Mesenchymal stem cell (in vitro differentiated cells and primary cell): ENCODE measurements around the gene PAX5.

Experiments used
- DNase-seq: peaks from one replicate; pipeline ENCODE4 v3.0.0-alpha.2; 2013
- H2AFZ ChIP-seq: one replicate; pipeline ENCODE4 v1.6.1; 2013; ENCODE audit warnings: low read depth, mild to moderate bottlenecking, control low read depth, inconsistent platforms, low read length, moderate library complexity
- H2AK5ac ChIP-seq: 2 replicates; pipeline ENCODE4 v1.6.1; 2013; ENCODE audit warnings: low read length, moderate library complexity, mild to moderate bottlenecking, inconsistent platforms; ENCODE audit not compliant: severe bottlenecking
- H2BK120ac ChIP-seq: one replicate; pipeline ENCODE4 v1.6.1; 2013; ENCODE audit warnings: low read depth, mild to moderate bottlenecking, inconsistent platforms, low read length, moderate library complexity
- H2BK12ac ChIP-seq, 2 experiments: one replicate each; pipeline ENCODE4 v1.6.1; 2013; ENCODE audit warnings: inconsistent platforms in 2 of 2, low read length in 2 of 2, mild to moderate bottlenecking in 2 of 2, moderate library complexity in 2 of 2, control low read depth in 1 of 2
- H2BK15ac ChIP-seq: one replicate; pipeline ENCODE4 v1.6.1; 2013; ENCODE audit warnings: mild to moderate bottlenecking, low read depth, inconsistent platforms; ENCODE audit not compliant: poor library complexity, severe bottlenecking
- H2BK5ac ChIP-seq: 2 replicates; pipeline ENCODE4 v1.6.1; 2013; ENCODE audit warnings: low read depth, mild to moderate bottlenecking, low read length, control low read depth, inconsistent platforms; ENCODE audit not compliant: poor library complexity, severe bottlenecking
- H3K14ac ChIP-seq, 2 experiments: one replicate each; pipeline ENCODE4 v1.6.1; 2013; ENCODE audit warnings: inconsistent platforms in 2 of 2, low read length in 2 of 2, control low read depth in 1 of 2, mild to moderate bottlenecking in 1 of 2, moderate library complexity in 1 of 2
- H3K18ac ChIP-seq, 2 experiments: one replicate each; pipeline ENCODE4 v1.6.1; 2013; ENCODE audit warnings: inconsistent platforms in 2 of 2, low read length in 2 of 2, control low read depth in 1 of 2, low read depth in 1 of 2, mild to moderate bottlenecking in 1 of 2
- H3K23ac ChIP-seq, 2 experiments: one replicate each; pipeline ENCODE4 v1.6.1; 2013; ENCODE audit warnings: inconsistent platforms in 2 of 2, low read length in 2 of 2, mild to moderate bottlenecking in 2 of 2, moderate library complexity in 2 of 2, control low read depth in 1 of 2
- H3K27ac ChIP-seq: 2 replicates; pipeline ENCODE4 v1.5.1; 2013; ENCODE audit warnings: mild to moderate bottlenecking, moderate library complexity, low read length, control low read depth, inconsistent platforms; ENCODE audit not compliant: poor library complexity, severe bottlenecking
- H3K27me3 ChIP-seq, 2 experiments: 2 replicates each; pipeline versions ENCODE4 v1.6.1 to v1.7.0; 2013; ENCODE audit warnings: low read length in 2 of 2, mild to moderate bottlenecking in 2 of 2, moderate library complexity in 2 of 2, control low read depth in 1 of 2, inconsistent platforms in 1 of 2; ENCODE audit not compliant: control insufficient read depth in 1 of 2, insufficient read depth in 1 of 2
- H3K36me3 ChIP-seq, 2 experiments: 2 replicates each; pipeline versions ENCODE4 v1.6.1 to v1.7.0; 2013; ENCODE audit warnings: low read length in 2 of 2, control low read depth in 1 of 2, inconsistent platforms in 1 of 2, low read depth in 1 of 2, mild to moderate bottlenecking in 1 of 2; ENCODE audit not compliant: insufficient read depth in 2 of 2, control insufficient read depth in 1 of 2
- H3K4ac ChIP-seq, 2 experiments: one replicate each; pipeline ENCODE4 v1.6.1; 2013; ENCODE audit warnings: inconsistent platforms in 2 of 2, low read length in 2 of 2, mild to moderate bottlenecking in 2 of 2, moderate library complexity in 2 of 2, control low read depth in 1 of 2, low read depth in 1 of 2
- H3K4me1 ChIP-seq: 2 replicates; pipeline ENCODE4 v1.6.1; 2013; ENCODE audit warnings: low read depth, low read length, control low read depth; ENCODE audit not compliant: control insufficient read depth, insufficient read depth
- H3K4me2 ChIP-seq: 2 replicates; pipeline ENCODE4 v1.6.1; 2013; ENCODE audit warnings: low read length, mild to moderate bottlenecking, inconsistent platforms; ENCODE audit not compliant: poor library complexity, severe bottlenecking
- H3K4me3 ChIP-seq, 2 experiments: 2 replicates each; pipeline versions ENCODE4 v1.5.1 to v1.7.0; 2013; ENCODE audit warnings: low read length in 2 of 2, mild to moderate bottlenecking in 2 of 2, control low read depth in 1 of 2, low read depth in 1 of 2; ENCODE audit not compliant: insufficient read depth in 1 of 2
- H3K79me1 ChIP-seq: replicated peaks from 2 replicates; pipeline ENCODE4 v1.6.1; 2013; ENCODE audit warnings: mild to moderate bottlenecking, control low read depth, low read length, inconsistent platforms; ENCODE audit not compliant: poor library complexity, severe bottlenecking
- H3K9ac ChIP-seq: 2 replicates; pipeline ENCODE4 v1.7.0; 2013; ENCODE audit warnings: mild to moderate bottlenecking, low read length, moderate library complexity
- H3K9me3 ChIP-seq: 2 replicates; pipeline ENCODE4 v1.7.0; 2013; ENCODE audit warnings: mild to moderate bottlenecking, low read length; ENCODE audit not compliant: control insufficient read depth
- H4K8ac ChIP-seq: one replicate; pipeline ENCODE4 v1.6.1; 2013; ENCODE audit warnings: inconsistent platforms, mild to moderate bottlenecking, low read length, moderate library complexity
- H4K91ac ChIP-seq: one replicate; pipeline ENCODE4 v1.6.1; 2013; ENCODE audit warnings: mild to moderate bottlenecking, low read length, inconsistent platforms
- WGBS: methylation state at CpG from one replicate; pipeline ENCODE4 v1.1.7; 2013; ENCODE audit warnings: mixed read lengths; 5-methylcytosine and 5-hydroxymethylcytosine counted together

The PAX5 gene

DNA sequence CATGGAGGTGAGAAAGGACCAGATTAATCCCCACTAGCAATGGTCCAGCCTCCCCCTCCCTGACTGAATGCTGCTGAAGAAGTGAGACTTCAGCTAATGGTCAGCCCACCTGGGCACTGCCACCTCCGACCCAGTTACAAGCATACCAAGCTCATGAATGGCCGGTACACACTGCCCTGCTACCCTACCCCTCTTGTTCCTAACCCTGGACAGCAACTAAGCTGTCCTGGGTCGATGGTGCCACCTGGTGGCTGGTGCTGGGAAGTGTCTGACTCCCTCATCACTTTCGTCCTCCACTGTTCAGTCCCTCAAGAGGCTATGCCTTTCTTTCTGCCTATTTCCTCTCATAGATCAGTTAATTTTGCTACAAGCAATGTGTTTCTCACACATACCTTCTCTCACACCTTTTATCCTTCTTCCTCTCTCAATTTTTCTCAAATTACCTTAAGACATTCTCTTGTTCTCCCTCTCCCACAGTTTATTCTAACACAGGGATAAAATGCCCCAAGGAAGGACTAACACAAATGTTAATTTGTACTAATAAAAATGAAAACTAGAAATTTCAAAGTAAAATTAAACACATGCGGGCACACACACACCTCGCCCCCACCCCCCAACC lies 42.4 kb downstream of the PAX5 start:
- H3K4me2 ChIP-seq = no peak overlapping the region
- H4K91ac ChIP-seq = no peak overlapping the region
- no peak overlapping the region for H3K27ac ChIP-seq
- no peak overlapping the region for H3K4me3 ChIP-seq
- H3K18ac ChIP-seq = no peak overlapping the region
- H4K8ac ChIP-seq = no peak overlapping the region
- H2BK12ac ChIP-seq = no peak overlapping the region
- H2BK120ac ChIP-seq = no peak overlapping the region
- H3K9me3 ChIP-seq = peaks cover 22% of the 10 kb centered on the region
- H3K4ac ChIP-seq = no peak overlapping the region
- WGBS = 18% methylated on average over 6 of the region's 6 CpGs
- no peak overlapping the region for H3K9ac ChIP-seq
- H3K4me1 ChIP-seq = peaks cover 6% of the 10 kb centered on the region
- H2AFZ ChIP-seq = no peak overlapping the region
- H2BK15ac ChIP-seq = no peak overlapping the region
- H2BK5ac ChIP-seq = no peak overlapping the region
- peaks cover 76 to 92% of the 10 kb centered on the region in 2 experiments for H3K27me3 ChIP-seq
- DNase-seq = no peak
- H3K14ac ChIP-seq = no peak overlapping the region
- H2AK5ac ChIP-seq = no peak overlapping the region
- no peaks in the 10 kb centered on the region for H3K36me3 ChIP-seq
- H3K79me1 ChIP-seq = no peaks in the 10 kb centered on the region
- no peak overlapping the region for H3K23ac ChIP-seq

DNA sequence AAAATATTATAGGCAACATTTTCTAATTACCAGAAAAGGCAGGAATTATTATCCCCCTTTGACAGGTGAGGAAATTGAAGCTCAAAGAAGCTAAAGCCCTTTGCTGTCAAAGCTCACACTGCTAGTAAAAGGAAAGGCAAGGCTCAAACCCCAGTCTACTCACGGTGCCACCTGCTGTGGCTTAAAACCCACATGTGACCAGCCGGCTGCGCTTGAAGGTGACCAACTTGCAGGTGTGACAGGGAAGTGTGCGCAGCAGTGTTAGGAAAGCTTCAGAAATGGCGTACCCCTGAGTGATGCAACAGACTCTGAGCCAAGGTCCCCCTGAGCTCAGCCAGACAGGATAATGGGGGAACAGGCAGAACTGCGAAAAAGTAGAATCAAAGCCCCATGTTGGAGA lies 45.2 kb downstream of the PAX5 start:
- no peak overlapping the region for H3K9ac ChIP-seq
- H2AFZ ChIP-seq = no peak overlapping the region
- H3K18ac ChIP-seq = no peak overlapping the region
- no peak overlapping the region for H3K23ac ChIP-seq
- H3K4me1 ChIP-seq = peaks cover 11% of the 10 kb centered on the region
- H2BK5ac ChIP-seq = no peak overlapping the region
- 54% methylated on average over 6 of the region's 6 CpGs for WGBS
- H2BK12ac ChIP-seq = no peak overlapping the region
- no peak overlapping the region for H3K4ac ChIP-seq
- H3K4me3 ChIP-seq = no peak overlapping the region
- no peak overlapping the region for H2BK120ac ChIP-seq
- H3K27me3 ChIP-seq = peaks cover 81 to 92% of the 10 kb centered on the region in 2 experiments
- no peak overlapping the region for H2AK5ac ChIP-seq
- H3K4me2 ChIP-seq = no peak overlapping the region
- no peak overlapping the region for H2BK15ac ChIP-seq
- DNase-seq = no peak
- H3K79me1 ChIP-seq = no peaks in the 10 kb centered on the region
- H3K27ac ChIP-seq = no peak overlapping the region
- H3K9me3 ChIP-seq = peaks cover 26% of the 10 kb centered on the region
- H3K36me3 ChIP-seq = no peaks in the 10 kb centered on the region
- H4K91ac ChIP-seq = no peak overlapping the region
- H3K14ac ChIP-seq = no peak overlapping the region
- no peak overlapping the region for H4K8ac ChIP-seq

DNA sequence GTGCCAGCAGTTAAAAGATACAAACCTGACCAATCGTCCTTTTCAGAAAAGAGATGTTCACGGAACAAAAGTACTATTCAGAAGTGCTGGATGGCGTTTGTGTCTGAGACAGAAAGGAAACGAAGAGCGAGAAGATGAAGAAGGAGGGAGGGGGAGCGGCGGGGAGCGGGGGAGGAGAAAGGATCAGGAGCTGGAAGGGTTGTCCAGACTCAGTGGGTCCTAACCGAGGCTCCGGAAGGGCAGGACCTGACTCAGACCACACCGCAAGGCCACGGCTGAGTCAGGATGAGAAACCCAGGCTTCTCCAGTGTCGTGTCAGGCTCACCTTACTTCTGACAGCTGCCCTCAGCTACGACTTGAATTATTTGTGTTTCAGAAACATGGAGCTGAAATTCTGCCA lies 46.2 kb downstream of the PAX5 start:
- H3K27me3 ChIP-seq = peaks cover 82 to 94% of the 10 kb centered on the region in 2 experiments
- H3K27ac ChIP-seq = no peak overlapping the region
- H2BK120ac ChIP-seq = no peak overlapping the region
- H3K36me3 ChIP-seq = no peaks in the 10 kb centered on the region
- peaks cover 26% of the 10 kb centered on the region for H3K9me3 ChIP-seq
- no peak overlapping the region for H3K9ac ChIP-seq
- no peak overlapping the region for H2BK15ac ChIP-seq
- H4K91ac ChIP-seq = no peak overlapping the region
- DNase-seq = no peak
- H3K4me1 ChIP-seq = peaks cover 11% of the 10 kb centered on the region
- no peak overlapping the region for H2AFZ ChIP-seq
- H2BK12ac ChIP-seq = no peak overlapping the region
- H3K79me1 ChIP-seq = no peaks in the 10 kb centered on the region
- 19% methylated on average over 14 of the region's 14 CpGs for WGBS
- no peak overlapping the region for H3K23ac ChIP-seq
- no peak overlapping the region for H3K14ac ChIP-seq
- H3K4me3 ChIP-seq = no peak overlapping the region
- no peak overlapping the region for H2AK5ac ChIP-seq
- no peak overlapping the region for H4K8ac ChIP-seq
- H3K4ac ChIP-seq = no peak overlapping the region
- no peak overlapping the region for H2BK5ac ChIP-seq
- H3K4me2 ChIP-seq = no peak overlapping the region
- H3K18ac ChIP-seq = no peak overlapping the region

DNA sequence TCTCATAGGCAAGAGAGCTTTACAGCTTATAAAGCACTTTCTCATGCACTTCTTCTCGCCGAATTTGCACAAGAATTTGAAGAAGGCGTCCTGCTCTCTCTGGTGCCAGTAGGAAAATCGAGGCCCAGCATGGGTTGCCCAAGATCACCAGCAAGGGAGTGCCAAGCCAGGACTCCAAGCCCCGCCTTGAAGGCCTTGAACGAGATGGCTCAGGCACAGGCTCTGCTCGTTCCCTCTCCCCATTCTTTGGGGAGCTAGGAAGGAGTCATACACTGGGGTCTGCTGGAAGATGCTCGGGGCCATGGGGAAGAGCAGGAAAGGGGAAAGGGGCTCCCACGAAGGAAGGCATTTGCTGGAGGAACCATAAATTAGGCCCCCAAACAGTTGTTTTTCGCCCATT lies 46.7 kb downstream of the PAX5 start:
- peaks cover 26% of the 10 kb centered on the region for H3K9me3 ChIP-seq
- H3K79me1 ChIP-seq = no peaks in the 10 kb centered on the region
- H3K4me2 ChIP-seq = no peak overlapping the region
- no peak for DNase-seq
- H3K14ac ChIP-seq = no peak overlapping the region
- no peak overlapping the region for H3K27ac ChIP-seq
- no peak overlapping the region for H2BK120ac ChIP-seq
- H2AK5ac ChIP-seq = no peak overlapping the region
- H3K4ac ChIP-seq = no peak overlapping the region
- H3K27me3 ChIP-seq = peaks cover 82 to 95% of the 10 kb centered on the region in 2 experiments
- no peak overlapping the region for H2BK15ac ChIP-seq
- no peak overlapping the region for H3K9ac ChIP-seq
- no peak overlapping the region for H3K18ac ChIP-seq
- 13% methylated on average over 10 of the region's 10 CpGs for WGBS
- peaks cover 11% of the 10 kb centered on the region for H3K4me1 ChIP-seq
- H4K91ac ChIP-seq = no peak overlapping the region
- H2AFZ ChIP-seq = no peak overlapping the region
- no peak overlapping the region for H4K8ac ChIP-seq
- no peak overlapping the region for H3K4me3 ChIP-seq
- no peak overlapping the region for H2BK12ac ChIP-seq
- no peaks in the 10 kb centered on the region for H3K36me3 ChIP-seq
- H3K23ac ChIP-seq = no peak overlapping the region
- no peak overlapping the region for H2BK5ac ChIP-seq
